ENCODE results near the gene FNDC3B.

Gene FNDC3B

GRCh38 chr3:172170841-172171240 lies 131.5 kb downstream of the FNDC3B start:
- H3K4me3 ChIP-seq (ENCODE audit: low read depth, low read length), result no peak overlapping the region
- TF ChIP-seq POLR2A (IDR thresholded peaks at IDR 0.05; ENCODE audit: extremely low read depth, insufficient read length) (no peak), MAX (IDR thresholded peaks at IDR 0.05; ENCODE audit: low read depth, low read length) (no peak), MYC (IDR thresholded peaks at IDR 0.05; ENCODE audit: low read depth, low read length) (no peak), CTCF (IDR thresholded peaks at IDR 0.05; ENCODE audit: low read depth, low read length) (no peak)
- DNase-seq (ENCODE audit: low read depth), result no peak

GRCh38 chr3:172171396-172172075 lies 132.2 kb downstream of the FNDC3B start:
- DNase-seq (ENCODE audit: low read depth), result no peak
- TF ChIP-seq MAX (IDR thresholded peaks at IDR 0.05; ENCODE audit: low read depth, low read length) (no peak), CTCF (IDR thresholded peaks at IDR 0.05; ENCODE audit: low read depth, low read length) (no peak), POLR2A (IDR thresholded peaks at IDR 0.05; ENCODE audit: extremely low read depth, insufficient read length) (no peak), MYC (IDR thresholded peaks at IDR 0.05; ENCODE audit: low read depth, low read length) (no peak)
- H3K4me3 ChIP-seq (ENCODE audit: low read depth, low read length), result no peak overlapping the region

GRCh38 chr3:172173316-172174254 lies 134.2 kb downstream of the FNDC3B start:
- TF ChIP-seq POLR2A (IDR thresholded peaks at IDR 0.05; ENCODE audit: extremely low read depth, insufficient read length) (no peak), MYC (IDR thresholded peaks at IDR 0.05; ENCODE audit: low read depth, low read length) (no peak), MAX (IDR thresholded peaks at IDR 0.05; ENCODE audit: low read depth, low read length) (no peak), CTCF (IDR thresholded peaks at IDR 0.05; ENCODE audit: low read depth, low read length) (no peak)
- no peak overlapping the region for H3K4me3 ChIP-seq (ENCODE audit: low read depth, low read length)

GRCh38 chr3:172174513-172175253 lies 135.3 kb downstream of the FNDC3B start:
- no peak for TF ChIP-seq CTCF (IDR thresholded peaks at IDR 0.05; ENCODE audit: low read depth, low read length)
- TF ChIP-seq MYC (IDR thresholded peaks at IDR 0.05; ENCODE audit: low read depth, low read length), result no peak
- TF ChIP-seq POLR2A (IDR thresholded peaks at IDR 0.05; ENCODE audit: extremely low read depth, insufficient read length), result no peak
- no peak for TF ChIP-seq MAX (IDR thresholded peaks at IDR 0.05; ENCODE audit: low read depth, low read length)
- no peak for DNase-seq (ENCODE audit: low read depth)

More at GRCh38 chr3:172173316-172174254, 134.2 kb downstream of the FNDC3B start:
- DNase-seq (ENCODE audit: low read depth), result no peak

GRCh38 chr3:172175254-172175599 lies 135.8 kb downstream of the FNDC3B start:
- TF ChIP-seq POLR2A (IDR thresholded peaks at IDR 0.05; ENCODE audit: extremely low read depth, insufficient read length) (no peak), MYC (IDR thresholded peaks at IDR 0.05; ENCODE audit: low read depth, low read length) (no peak), CTCF (IDR thresholded peaks at IDR 0.05; ENCODE audit: low read depth, low read length) (no peak), MAX (IDR thresholded peaks at IDR 0.05; ENCODE audit: low read depth, low read length) (no peak)
- no peak overlapping the region for H3K4me3 ChIP-seq (ENCODE audit: low read depth, low read length)
- DNase-seq (ENCODE audit: low read depth), result no peak

More at GRCh38 chr3:172174513-172175253, 135.3 kb downstream of the FNDC3B start:
- no peak overlapping the region for H3K4me3 ChIP-seq (ENCODE audit: low read depth, low read length)
